ENCODE data around the gene CD3E. TPM values are rescaled to one million over a fixed set of nuclear protein-coding genes. Genes with fewer than 3 reads are reported as not detected.

The CD3E gene
- total and polyA plus RNA-seq, 2 experiments from 2014 or later = not detected

DNA sequence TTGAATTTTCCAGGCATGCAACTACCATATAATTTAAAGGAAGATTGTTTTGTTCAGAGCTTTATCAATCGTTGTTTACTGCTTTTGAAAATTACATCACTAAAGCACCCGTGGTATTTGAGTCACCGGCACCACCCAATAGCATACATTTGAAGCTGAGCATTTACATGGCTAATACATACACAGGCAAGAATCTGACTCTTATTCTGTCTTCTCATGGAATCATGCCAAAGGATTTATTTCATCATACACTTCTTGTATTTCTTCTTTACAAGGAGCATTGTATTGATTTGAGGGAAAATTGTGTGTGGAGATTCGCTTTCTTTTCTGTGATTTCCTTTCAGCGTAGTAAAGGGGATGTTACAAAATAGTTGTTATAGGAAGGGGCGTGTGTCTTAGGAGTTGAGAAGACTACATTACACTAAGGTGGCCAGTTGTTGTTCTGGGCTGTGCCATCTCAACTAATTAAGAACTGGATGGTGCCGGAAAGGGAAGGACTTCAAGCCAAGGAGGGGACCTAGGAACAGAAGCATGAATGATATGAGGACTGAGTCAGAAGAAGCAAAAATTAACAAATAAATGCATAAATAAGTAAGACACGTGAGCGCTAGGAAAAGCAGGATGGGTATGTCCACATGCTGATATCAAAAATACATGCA is 12.9 kb upstream of the CD3E start:
- no peaks in the 10 kb centered on the region for H3K27me3 Mint-ChIP-seq (ENCODE audit: insufficient read depth, low read depth, poor library complexity)
- no peaks in the 10 kb centered on the region for H4K20me1 ChIP-seq (replicated peaks; ENCODE audit: insufficient read depth)
- H3F3A ChIP-seq (replicated peaks; ENCODE audit: low read depth) = no peaks in the 10 kb centered on the region
- peaks cover 7% of the 10 kb centered on the region for H3K4me1 Mint-ChIP-seq
- H3K4me1 ChIP-seq (ENCODE audit: insufficient read depth) = 0 out of 2 replicates have a peak, but pooled peaks cover 3% of the 10 kb centered on the region
- no peak overlapping the region for H3K4me2 ChIP-seq
- H3K36me3 Mint-ChIP-seq (ENCODE audit: low read depth) = no peaks in the 10 kb centered on the region
- H3K36me3 ChIP-seq (ENCODE audit: insufficient read depth) = no peaks in the 10 kb centered on the region
- TF ChIP-seq, protein P1, sequence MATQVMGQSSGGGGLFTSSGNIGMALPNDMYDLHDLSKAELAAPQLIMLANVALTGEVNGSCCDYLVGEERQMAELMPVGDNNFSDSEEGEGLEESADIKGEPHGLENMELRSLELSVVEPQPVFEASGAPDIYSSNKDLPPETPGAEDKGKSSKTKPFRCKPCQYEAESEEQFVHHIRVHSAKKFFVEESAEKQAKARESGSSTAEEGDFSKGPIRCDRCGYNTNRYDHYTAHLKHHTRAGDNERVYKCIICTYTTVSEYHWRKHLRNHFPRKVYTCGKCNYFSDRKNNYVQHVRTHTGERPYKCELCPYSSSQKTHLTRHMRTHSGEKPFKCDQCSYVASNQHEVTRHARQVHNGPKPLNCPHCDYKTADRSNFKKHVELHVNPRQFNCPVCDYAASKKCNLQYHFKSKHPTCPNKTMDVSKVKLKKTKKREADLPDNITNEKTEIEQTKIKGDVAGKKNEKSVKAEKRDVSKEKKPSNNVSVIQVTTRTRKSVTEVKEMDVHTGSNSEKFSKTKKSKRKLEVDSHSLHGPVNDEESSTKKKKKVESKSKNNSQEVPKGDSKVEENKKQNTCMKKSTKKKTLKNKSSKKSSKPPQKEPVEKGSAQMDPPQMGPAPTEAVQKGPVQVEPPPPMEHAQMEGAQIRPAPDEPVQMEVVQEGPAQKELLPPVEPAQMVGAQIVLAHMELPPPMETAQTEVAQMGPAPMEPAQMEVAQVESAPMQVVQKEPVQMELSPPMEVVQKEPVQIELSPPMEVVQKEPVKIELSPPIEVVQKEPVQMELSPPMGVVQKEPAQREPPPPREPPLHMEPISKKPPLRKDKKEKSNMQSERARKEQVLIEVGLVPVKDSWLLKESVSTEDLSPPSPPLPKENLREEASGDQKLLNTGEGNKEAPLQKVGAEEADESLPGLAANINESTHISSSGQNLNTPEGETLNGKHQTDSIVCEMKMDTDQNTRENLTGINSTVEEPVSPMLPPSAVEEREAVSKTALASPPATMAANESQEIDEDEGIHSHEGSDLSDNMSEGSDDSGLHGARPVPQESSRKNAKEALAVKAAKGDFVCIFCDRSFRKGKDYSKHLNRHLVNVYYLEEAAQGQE (IDR thresholded peaks at IDR 0.05; ENCODE audit: unreplicated experiment) = no peak
- no peak for TF ChIP-seq ZNF331 (CRISPR knock-in tag; IDR thresholded peaks at IDR 0.05; ENCODE audit: low read depth)
- no peak for TF ChIP-seq STAT1 (IDR thresholded peaks at IDR 0.05; ENCODE audit: unreplicated experiment)
- TF ChIP-seq CREB1 (CRISPR knock-in tag; IDR thresholded peaks at IDR 0.05; ENCODE audit: low read depth) = no peak
- no peak for TF ChIP-seq NANOG (IDR thresholded peaks at IDR 0.05; ENCODE audit: borderline replicate concordance)
- TF ChIP-seq ZNF462 (CRISPR knock-in tag; IDR thresholded peaks at IDR 0.05) = no peak
- no peak for TF ChIP-seq ETS1 (IDR thresholded peaks at IDR 0.05)
- no peak for TF ChIP-seq EZH2 (IDR thresholded peaks at IDR 0.05; ENCODE audit: low read depth, unreplicated experiment)
- TF ChIP-seq JUNB (IDR thresholded peaks at IDR 0.05; ENCODE audit: unreplicated experiment) = no peak
- no peak for TF ChIP-seq EZH2phosphoT487 (IDR thresholded peaks at IDR 0.05; ENCODE audit: unreplicated experiment)
- no peak for TF ChIP-seq ZNF114 (CRISPR knock-in tag; IDR thresholded peaks at IDR 0.05)
- no peak for TF ChIP-seq POLR2AphosphoS5 (IDR thresholded peaks at IDR 0.05; ENCODE audit: low read depth)
- TF ChIP-seq CTCF (conservative IDR thresholded peaks at IDR 0.05; ENCODE audit: low read depth in 2 of 2) = no peak
- ATAC-seq (no peak), DNase-seq (ENCODE audit: low spot score) (no peak)
- no peaks in the 10 kb centered on the region for H3K9me2 ChIP-seq (ENCODE audit: insufficient read depth)
- H3K27ac ChIP-seq (ENCODE audit: low read depth) = no peak overlapping the region
- no peak overlapping the region for H3K27ac Mint-ChIP-seq
- H3K9me3 Mint-ChIP-seq = no peaks in the 10 kb centered on the region
- H3K4me3 ChIP-seq = no peak overlapping the region
- H2AFZ ChIP-seq = no peak overlapping the region
- no peaks in the 10 kb centered on the region for H3K27me3 ChIP-seq (ENCODE audit: insufficient read depth)
- no peaks in the 10 kb centered on the region for H3K79me2 ChIP-seq (replicated peaks; ENCODE audit: insufficient read depth)
- no peak overlapping the region for H3K4me3 Mint-ChIP-seq
